Psoas muscle (tissue), 8 donors: Measurements from ENCODE around the gene CUX1. TPM values are rescaled to one million over a fixed set of nuclear protein-coding genes. Genes with fewer than 3 reads are reported as not detected.
A peak's percentile ranks its signal among the peaks of the same experiment; 100 is the strongest.

ENCODE experiments used
- ATAC-seq, 4 donors: fragments of 200-7000 bp; cut with Tn5 transposase; one replicate each; pipeline ENCODE4 v1.9.1; 2020; ENCODE audit warnings: moderate library complexity in 3 of 4, mild to moderate bottlenecking in 2 of 4
- DNase-seq, 2 donors: peaks; one replicate each; pipeline ENCODE4 v3.0.0-alpha.2; 2020
- H3K27ac ChIP-seq: fragments of 200-600 bp; one replicate; pipeline ENCODE4 v1.8.0; 2022
- H3K27me3 ChIP-seq, 3 donors: fragments of 200-600 bp in 1 of 3; one replicate each; pipeline versions ENCODE4 v1.6.1 to v1.8.0; 2013 to 2022; ENCODE audit warnings: low read length in 2 of 3, mild to moderate bottlenecking in 2 of 3, moderate library complexity in 1 of 3; ENCODE audit not compliant: insufficient read depth in 3 of 3
- H3K36me3 ChIP-seq, 2 donors: fragments of 200-600 bp in 1 of 2; one replicate each; pipeline versions ENCODE4 v1.6.1 to v1.8.0; 2013 to 2022; ENCODE audit warnings: low read depth in 1 of 2, mild to moderate bottlenecking in 1 of 2, moderate library complexity in 1 of 2; ENCODE audit not compliant: insufficient read depth in 1 of 2
- H3K4me1 ChIP-seq: fragments of 200-600 bp; one replicate; pipeline ENCODE4 v1.8.0; 2022
- H3K4me3 ChIP-seq: fragments of 200-600 bp; one replicate; pipeline ENCODE4 v1.8.0; 2022; ENCODE audit warnings: mild to moderate bottlenecking
- H3K9me3 ChIP-seq: fragments of 200-600 bp; one replicate; pipeline ENCODE4 v1.8.0; 2022
- CTCF ChIP-seq: fragments of 200-600 bp; IDR thresholded peaks from one replicate; pipeline ENCODE4 v1.8.0; 2022; ENCODE audit warnings: antibody characterized with exemption
- WGBS, 3 donors: extraction: QIAGEN DNeasy Blood & Tissue Kit; methylation state at CpG; one replicate each; pipeline versions ENCODE4 v1.1.6 to v1.1.7; 2013; 5-methylcytosine and 5-hydroxymethylcytosine counted together
- intact Hi-C, 2 donors: fragments of 100-400 bp; cut with DNase I; formaldehyde crosslinking; loops; one replicate each; pipeline versions ENCODE4 v1.11.0 to v1.14.2; 2022
- polyA plus RNA-seq, 3 donors: library from polyadenylated mRNA; stranded (reverse); fragments of 200-250 nt; gene quantifications; one replicate each; pipeline ENCODE4 v1.2.3, GENCODE V29; 2013
- total RNA-seq, 4 donors: library from RNA; stranded (reverse); fragmentation: NEBNext Ultra II Directional in 2 of 4; extraction: Animal tissue kit (Norgen Biotek cat#: 25700) in 2 of 4; gene quantifications; one replicate each; pipeline versions ENCODE4 v1.2.1 to v1.2.4, GENCODE V29; 2021 to 2023
- donor health status: healthy with polysubstance abuse.
- donor health status: DM: no; HTN: no; CAD: no; lungs with moderate emphysema.
- donor health status: Bipolar disorder and iron deficiency.
- donor health status: healthy.
- donor health status: DM: yes; HTN: yes; CAD: no.
- donor health status: DM: no; HTN: no; CAD: no.
- donor health status: DM: no; HTN: no; CAD: no.
- donor health status: DM: yes; HTN: yes; CAD: no.

The CUX1 gene
- total and polyA plus RNA-seq, 7 donors = 12.5 to 95.6 (median 72.4) TPM

- WGBS, 3 donors = 77 to 91% (median 78%) methylated on average over 12 of the region's 12 CpGs
- intact Hi-C loops = no loop called here
- no peak for DNase-seq
- no peak overlapping the region for H3K4me3 ChIP-seq
- peak in 2 of 4 donors; percentile 42 to 62 for ATAC-seq
- TF ChIP-seq CTCF = peak; percentile 16
- peaks cover 56% of the 10 kb centered on the region for H3K4me1 ChIP-seq
- no peaks in the 10 kb centered on the region for H3K27me3 ChIP-seq
- peak overlapping the region; percentile 56 for H3K27ac ChIP-seq
- no peaks in the 10 kb centered on the region for H3K9me3 ChIP-seq
- H3K36me3 ChIP-seq = no peaks in the 10 kb centered on the region
Observed at GRCh38 chr7:101870361-101871062, 53.1 kb downstream of the CUX1 start.

- no peaks in the 10 kb centered on the region for H3K36me3 ChIP-seq
- H3K9me3 ChIP-seq = no peaks in the 10 kb centered on the region
- intact Hi-C loops = no loop called here
- ATAC-seq (no peak), DNase-seq (no peak)
- no peaks in the 10 kb centered on the region for H3K27me3 ChIP-seq
- no peak overlapping the region for H3K4me3 ChIP-seq
- TF ChIP-seq CTCF = no peak
- H3K4me1 ChIP-seq = peaks cover 56% of the 10 kb centered on the region
- WGBS, 3 donors = 89 to 91% (median 90%) methylated on average over 9 of the region's 9 CpGs
- H3K27ac ChIP-seq = no peak overlapping the region
Observed at GRCh38 chr7:101871351-101871750, 53.9 kb downstream of the CUX1 start.

DNA sequence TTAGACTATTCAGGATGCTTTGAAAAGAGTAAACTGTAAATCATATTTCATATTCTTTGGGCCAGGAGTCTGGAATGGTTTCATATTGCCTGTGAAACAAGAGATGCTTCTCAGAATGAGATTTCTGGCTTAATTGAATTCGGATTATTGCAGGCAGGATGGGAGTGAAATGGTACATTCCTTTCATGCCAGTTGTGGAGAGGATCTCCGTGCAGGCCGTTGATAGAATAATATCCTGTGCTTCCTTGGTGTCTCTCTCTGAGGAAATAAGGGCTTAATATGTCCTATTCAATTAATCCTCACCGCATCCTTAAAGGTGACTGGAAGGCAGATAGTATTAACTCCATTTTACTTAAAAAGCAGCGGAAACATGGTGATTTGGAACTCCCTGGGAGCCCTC lies 56.6 kb downstream of the CUX1 start:
- Histone ChIP-seq H3K27me3 (no peaks in the 10 kb centered on the region), H3K9me3 (no peaks in the 10 kb centered on the region), H3K4me3 (no peak overlapping the region), H3K36me3 (no peaks in the 10 kb centered on the region), H3K27ac (peak overlapping the region; percentile 21), H3K4me1 (peaks cover 54% of the 10 kb centered on the region)
- DNase-seq (no peak), ATAC-seq (peak in 1 of 4 donors; percentile 3)
- intact Hi-C loops = no loop called here
- WGBS, 3 donors = 35 to 44% (median 36%) methylated on average over 5 of the region's 5 CpGs
- no peak for TF ChIP-seq CTCF

GRCh38 chr7:101875283-101875846 lies 57.9 kb downstream of the CUX1 start:
- Histone ChIP-seq H3K27ac (peak overlapping the region; percentile 21), H3K4me3 (no peak overlapping the region), H3K4me1 (peaks cover 53% of the 10 kb centered on the region), H3K36me3 (no peaks in the 10 kb centered on the region), H3K27me3 (no peaks in the 10 kb centered on the region), H3K9me3 (no peaks in the 10 kb centered on the region)
- peak in 2 of 4 donors; percentile 34 to 75 for ATAC-seq
- TF ChIP-seq CTCF = no peak
- intact Hi-C loops = no loop called here
- 55 to 66% (median 57%) methylated on average over 11 of the region's 11 CpGs for WGBS, 3 donors
- no peak for DNase-seq
